GM06990 (cell line): ENCODE data around the gene CHGA.

Experiments
- DNase-seq: peaks from one replicate; pipeline ENCODE4 v3.0.0-alpha.2; 2011; ENCODE audit not compliant: insufficient read length; ENCODE audit errors: extremely low read depth
- H3K27me3 ChIP-seq: replicated peaks from 2 replicates; pipeline ENCODE4 v1.6.0; 2011; ENCODE audit warnings: low read length; ENCODE audit not compliant: control insufficient read depth, insufficient read depth
- H3K36me3 ChIP-seq: 2 replicates; pipeline ENCODE4 v1.5.1; 2011; ENCODE audit warnings: low read length; ENCODE audit not compliant: control insufficient read depth, insufficient read depth
- H3K4me3 ChIP-seq: replicated peaks from 2 replicates; pipeline ENCODE4 v1.5.1; 2011; ENCODE audit warnings: low read depth, mild to moderate bottlenecking, control low read depth, low read length
- TF ChIP-seq, protein P1 (sequence below): IDR thresholded peaks from 2 replicates; pipeline ENCODE4 v1.5.1; 2011; ENCODE audit warnings: low read length, control low read depth, mild to moderate bottlenecking, inconsistent platforms; ENCODE audit not compliant: insufficient read depth, poor library complexity, severe bottlenecking

Gene CHGA

GRCh38 chr14:92952481-92953298 is 29.7 kb downstream of the CHGA start:
- H3K36me3 ChIP-seq = peaks cover 4% of the 10 kb centered on the region
- TF ChIP-seq, protein P1, sequence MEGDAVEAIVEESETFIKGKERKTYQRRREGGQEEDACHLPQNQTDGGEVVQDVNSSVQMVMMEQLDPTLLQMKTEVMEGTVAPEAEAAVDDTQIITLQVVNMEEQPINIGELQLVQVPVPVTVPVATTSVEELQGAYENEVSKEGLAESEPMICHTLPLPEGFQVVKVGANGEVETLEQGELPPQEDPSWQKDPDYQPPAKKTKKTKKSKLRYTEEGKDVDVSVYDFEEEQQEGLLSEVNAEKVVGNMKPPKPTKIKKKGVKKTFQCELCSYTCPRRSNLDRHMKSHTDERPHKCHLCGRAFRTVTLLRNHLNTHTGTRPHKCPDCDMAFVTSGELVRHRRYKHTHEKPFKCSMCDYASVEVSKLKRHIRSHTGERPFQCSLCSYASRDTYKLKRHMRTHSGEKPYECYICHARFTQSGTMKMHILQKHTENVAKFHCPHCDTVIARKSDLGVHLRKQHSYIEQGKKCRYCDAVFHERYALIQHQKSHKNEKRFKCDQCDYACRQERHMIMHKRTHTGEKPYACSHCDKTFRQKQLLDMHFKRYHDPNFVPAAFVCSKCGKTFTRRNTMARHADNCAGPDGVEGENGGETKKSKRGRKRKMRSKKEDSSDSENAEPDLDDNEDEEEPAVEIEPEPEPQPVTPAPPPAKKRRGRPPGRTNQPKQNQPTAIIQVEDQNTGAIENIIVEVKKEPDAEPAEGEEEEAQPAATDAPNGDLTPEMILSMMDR = no peak
- DNase-seq = no peak
- H3K27me3 ChIP-seq = no peaks in the 10 kb centered on the region
- H3K4me3 ChIP-seq = no peak overlapping the region

- Histone ChIP-seq H3K27me3 (no peaks in the 10 kb centered on the region), H3K36me3 (peaks cover 9% of the 10 kb centered on the region), H3K4me3 (no peak overlapping the region)
- DNase-seq = no peak
- TF ChIP-seq, protein P1 = no peak
These were observed 30.6 kb downstream of the CHGA start for GRCh38 chr14:92953526-92953925.

GRCh38 chr14:92954933-92955332 is 32.0 kb downstream of the CHGA start:
- no peak for DNase-seq
- Histone ChIP-seq H3K27me3 (no peaks in the 10 kb centered on the region), H3K36me3 (peaks cover 7% of the 10 kb centered on the region), H3K4me3 (no peak overlapping the region)
- TF ChIP-seq, protein P1 = no peak

- TF ChIP-seq, protein P1 = no peak
- DNase-seq = no peak
- no peak overlapping the region for H3K4me3 ChIP-seq
- peaks cover 7% of the 10 kb centered on the region for H3K36me3 ChIP-seq
- H3K27me3 ChIP-seq = no peaks in the 10 kb centered on the region
These were observed 32.4 kb downstream of the CHGA start for GRCh38 chr14:92955381-92955780.

DNA sequence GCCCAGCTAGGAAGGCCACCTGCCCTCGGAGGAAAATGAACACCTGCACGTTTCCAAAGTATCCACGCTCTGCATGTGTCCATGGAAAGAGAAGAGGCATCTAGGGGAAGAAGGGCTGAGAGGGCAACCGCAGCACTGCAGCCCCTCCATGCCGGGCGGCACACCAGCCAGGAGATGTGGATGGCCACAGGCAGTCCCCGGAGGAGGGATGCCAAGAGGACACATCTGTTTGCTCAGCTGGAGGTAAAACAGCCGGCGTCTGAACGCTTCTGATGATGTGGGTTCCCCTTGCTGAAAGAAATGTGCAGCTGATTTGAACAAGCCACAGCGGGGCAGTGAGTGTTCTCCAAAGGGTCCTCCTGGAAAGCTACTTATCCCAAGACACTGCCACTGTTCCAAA is 34.0 kb downstream of the CHGA start:
- TF ChIP-seq, protein P1 = no peak
- Histone ChIP-seq H3K36me3 (peaks cover 4% of the 10 kb centered on the region), H3K27me3 (no peaks in the 10 kb centered on the region), H3K4me3 (no peak overlapping the region)
- no peak for DNase-seq
